HFF-Myc (cell line): ENCODE results near the gene GPR152.

Experiments used
- DNase-seq: peaks from one replicate; pipeline ENCODE4 v3.0.0-alpha.2; 2011; ENCODE audit warnings: low read depth; ENCODE audit errors: extremely low read depth
- H3K4me3 ChIP-seq: replicated peaks from 2 replicates; pipeline ENCODE4 v1.5.1; 2011; ENCODE audit warnings: low read depth, mild to moderate bottlenecking, control low read depth, low read length
- TF ChIP-seq, protein P1 (sequence below): IDR thresholded peaks from 2 replicates; pipeline ENCODE4 v1.5.1; 2012; ENCODE audit warnings: mild to moderate bottlenecking, low read depth, low read length, control low read depth; ENCODE audit errors: missing control alignments

Gene GPR152

DNA sequence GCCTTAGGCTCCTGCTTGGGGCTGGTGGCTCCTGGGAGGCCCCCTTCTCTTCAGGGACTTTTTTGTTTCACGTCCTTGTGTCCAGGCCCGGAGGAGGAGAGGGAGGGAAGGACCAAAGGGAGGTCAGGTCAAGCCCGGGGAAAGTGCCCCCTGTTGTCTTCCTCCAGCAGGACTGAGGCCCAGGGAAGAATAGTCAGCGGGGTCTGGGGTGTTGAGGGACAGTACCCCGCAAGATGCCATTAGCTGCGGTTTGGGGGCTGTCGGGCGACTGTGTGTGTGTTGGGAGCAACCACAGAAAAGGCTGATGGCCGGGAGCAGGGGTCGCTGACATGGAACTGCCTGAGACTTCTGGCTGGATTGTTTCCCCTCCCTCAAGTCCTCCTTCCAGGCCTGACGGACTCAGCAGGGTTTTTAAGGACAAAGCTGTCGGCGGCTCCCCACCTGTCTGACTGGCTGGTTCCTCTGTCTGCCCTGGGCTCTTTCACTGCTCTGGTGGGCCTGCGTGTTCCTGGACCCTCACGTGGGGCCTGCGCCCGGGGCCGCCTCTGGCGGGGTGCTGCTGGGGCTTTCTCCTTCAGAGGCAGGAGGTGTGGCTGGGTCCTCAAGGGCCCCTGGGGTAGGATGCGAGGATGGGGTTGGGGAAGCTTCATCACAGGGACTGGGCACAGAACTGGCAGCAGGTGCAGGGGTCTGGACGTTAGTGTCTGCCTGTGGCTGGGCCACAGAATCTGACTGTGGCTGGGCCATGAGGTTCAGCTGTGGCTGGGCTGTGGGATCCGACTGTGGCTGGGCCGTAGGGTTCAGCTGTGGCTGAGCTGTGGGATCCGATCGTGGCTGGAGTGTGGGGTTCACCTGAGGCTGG lies 1.5 kb downstream of the GPR152 start:
- TF ChIP-seq, protein P1, sequence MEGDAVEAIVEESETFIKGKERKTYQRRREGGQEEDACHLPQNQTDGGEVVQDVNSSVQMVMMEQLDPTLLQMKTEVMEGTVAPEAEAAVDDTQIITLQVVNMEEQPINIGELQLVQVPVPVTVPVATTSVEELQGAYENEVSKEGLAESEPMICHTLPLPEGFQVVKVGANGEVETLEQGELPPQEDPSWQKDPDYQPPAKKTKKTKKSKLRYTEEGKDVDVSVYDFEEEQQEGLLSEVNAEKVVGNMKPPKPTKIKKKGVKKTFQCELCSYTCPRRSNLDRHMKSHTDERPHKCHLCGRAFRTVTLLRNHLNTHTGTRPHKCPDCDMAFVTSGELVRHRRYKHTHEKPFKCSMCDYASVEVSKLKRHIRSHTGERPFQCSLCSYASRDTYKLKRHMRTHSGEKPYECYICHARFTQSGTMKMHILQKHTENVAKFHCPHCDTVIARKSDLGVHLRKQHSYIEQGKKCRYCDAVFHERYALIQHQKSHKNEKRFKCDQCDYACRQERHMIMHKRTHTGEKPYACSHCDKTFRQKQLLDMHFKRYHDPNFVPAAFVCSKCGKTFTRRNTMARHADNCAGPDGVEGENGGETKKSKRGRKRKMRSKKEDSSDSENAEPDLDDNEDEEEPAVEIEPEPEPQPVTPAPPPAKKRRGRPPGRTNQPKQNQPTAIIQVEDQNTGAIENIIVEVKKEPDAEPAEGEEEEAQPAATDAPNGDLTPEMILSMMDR: no peak
- no peak for DNase-seq
- H3K4me3 ChIP-seq: no peak overlapping the region

DNA sequence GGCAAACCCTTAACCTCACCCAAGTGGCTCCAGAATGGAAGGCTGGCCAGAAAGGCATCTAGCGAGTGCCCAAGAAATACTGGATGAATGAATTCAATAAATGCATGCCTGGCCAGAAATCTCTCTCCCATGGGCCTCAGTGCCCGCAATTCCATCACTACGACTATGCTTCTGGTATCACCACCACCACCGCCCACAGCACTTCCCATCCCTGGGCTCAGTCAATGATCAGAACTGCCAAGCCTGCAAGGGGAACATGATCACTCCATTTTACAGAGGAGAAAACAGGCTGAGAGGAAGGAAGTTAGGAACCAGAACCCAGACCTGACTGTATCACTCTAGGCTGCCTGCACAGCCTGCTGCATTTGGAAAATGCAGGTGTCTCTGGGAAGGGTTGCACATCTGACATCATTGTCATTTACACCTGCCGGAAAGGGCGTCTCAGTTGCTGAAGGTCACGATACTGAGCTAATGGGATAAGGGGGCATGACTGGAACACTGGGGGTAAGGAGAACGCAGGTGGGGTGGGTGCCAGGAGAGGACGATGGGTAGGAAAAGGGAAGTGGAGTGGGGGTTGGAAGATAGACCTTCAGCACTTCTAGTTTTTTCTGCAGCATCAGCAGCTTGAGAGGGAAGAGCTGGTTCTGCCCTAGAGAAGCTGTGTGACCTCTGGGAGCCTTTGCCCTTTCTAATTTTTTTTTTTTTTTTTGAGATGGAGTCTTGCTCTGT lies 3.2 kb downstream of the GPR152 start:
- no peak overlapping the region for H3K4me3 ChIP-seq
- DNase-seq: no peak
- TF ChIP-seq, protein P1: no peak

DNA sequence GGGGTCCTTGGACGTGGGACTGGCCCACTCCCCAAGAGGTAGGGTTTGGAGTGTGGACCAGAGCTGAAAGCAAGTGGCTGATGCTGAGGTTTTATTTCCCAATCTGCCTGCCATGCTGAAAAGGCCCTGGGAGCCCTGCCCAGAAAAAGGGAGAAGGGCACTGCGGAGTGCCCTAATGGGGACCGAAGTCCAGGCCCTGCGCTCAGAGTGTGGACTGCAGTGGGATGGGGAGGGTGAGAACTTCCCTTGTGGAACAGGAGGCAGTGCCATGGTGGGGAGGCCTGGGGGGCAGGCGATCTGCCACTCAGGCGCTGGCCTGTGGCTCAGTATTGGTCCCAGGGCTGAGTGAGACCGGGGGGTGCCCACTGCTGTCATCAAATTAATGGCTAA lies 4.3 kb downstream of the GPR152 start:
- no peak for DNase-seq
- no peak overlapping the region for H3K4me3 ChIP-seq
- TF ChIP-seq, protein P1: no peak

DNA sequence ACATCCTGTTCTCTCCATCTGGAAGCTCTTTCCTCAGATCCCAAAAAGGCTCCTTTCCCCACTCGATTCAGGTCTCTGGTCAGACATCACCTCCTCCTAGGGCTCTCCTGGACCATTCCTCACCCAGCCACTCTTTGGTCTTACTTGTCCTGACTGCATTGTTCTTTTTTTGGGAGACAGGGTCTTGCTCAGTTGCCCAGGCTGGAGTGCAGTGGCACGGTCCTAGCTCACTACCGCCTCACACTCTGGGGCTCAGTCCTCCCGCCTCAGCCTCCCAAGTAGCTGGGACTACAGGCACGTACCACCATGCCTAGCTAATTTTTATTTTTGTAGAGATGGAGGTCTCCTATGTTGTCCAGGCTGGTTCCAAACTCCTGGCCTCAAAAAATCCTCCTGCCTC lies 7.0 kb downstream of the GPR152 start:
- DNase-seq: no peak
- H3K4me3 ChIP-seq: no peak overlapping the region
- TF ChIP-seq, protein P1: no peak

DNA sequence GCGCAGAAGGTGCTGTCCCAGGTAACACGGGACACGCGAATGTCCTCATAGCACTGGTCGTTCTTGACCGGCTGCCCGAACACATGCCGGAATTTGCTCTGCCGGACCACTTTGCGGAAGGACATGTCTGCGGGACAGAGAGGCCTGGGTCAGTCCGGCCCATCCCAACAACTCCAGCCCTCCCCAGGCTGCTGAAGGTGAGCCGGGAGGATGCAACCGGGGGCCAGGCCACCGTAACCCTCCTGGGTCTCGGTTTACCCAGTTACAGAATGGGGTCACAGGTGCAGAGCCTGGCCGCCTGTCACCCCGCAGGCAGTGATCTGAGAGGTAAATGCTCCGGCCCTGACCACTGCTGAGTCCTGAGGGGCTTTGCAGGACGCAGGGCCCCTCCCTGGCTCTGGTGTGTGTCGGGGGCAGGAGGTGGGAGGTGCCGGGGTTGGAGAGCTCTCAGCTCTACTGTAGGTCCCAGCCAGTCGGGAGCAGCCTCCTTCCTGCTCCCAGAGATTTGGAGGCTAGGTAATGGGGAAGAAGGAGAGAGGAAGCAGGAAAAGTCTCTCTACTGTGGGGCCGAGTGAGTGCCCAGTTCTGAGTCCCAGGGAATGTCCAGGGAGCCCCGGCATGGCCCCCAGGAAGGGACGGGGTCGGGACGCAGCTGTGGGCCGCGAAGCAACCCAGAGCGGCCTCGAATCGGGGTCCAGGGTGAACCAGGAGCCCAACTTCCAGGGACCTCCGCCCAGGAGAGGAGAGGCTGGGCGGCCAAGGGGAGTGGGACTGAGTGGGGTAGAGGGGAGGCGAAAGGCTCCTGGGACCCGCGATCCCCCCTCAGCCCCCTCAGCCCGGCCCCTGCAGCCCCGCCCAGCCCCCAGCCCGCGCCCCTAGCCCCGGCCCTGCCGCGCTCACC lies 9.8 kb downstream of the GPR152 start:
- TF ChIP-seq, protein P1: no peak
- H3K4me3 ChIP-seq: peak overlapping the region; percentile 75
- no peak for DNase-seq

DNA sequence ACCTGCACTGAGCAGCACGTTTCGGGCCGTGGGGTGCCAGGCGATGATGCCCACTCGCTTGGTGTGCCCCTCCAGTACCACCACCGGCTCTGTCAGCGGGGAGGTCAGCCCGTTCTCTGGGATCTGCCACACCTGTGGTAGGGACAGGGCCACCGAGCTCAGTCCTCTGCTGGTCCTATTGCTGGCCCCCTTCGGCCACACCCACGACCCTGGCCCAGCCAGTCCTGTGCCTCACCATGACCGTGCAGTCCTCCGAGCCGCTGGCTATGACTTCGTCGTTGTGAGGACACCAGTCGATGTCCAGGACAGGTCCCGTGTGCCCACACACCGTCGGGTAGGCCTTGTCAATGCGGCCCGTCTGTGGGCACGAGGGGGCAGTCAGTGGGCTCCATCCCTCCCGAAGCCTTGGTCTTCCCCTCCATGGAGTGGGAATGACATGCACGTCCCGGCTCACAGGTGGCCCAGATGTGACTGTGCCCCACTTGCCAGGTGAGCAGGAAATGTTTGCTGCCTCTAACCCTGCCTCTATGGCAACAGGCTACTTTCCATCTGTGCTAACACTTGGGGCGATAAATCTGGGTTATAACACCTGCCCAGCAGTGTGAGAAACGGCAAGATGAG lies 10.7 kb downstream of the GPR152 start:
- TF ChIP-seq, protein P1: no peak
- H3K4me3 ChIP-seq: no peak overlapping the region
- no peak for DNase-seq
